Left ventricle myocardium inferior (tissue), 1 donor: ENCODE results near the gene RASAL2. TPM values are rescaled to one million over a fixed set of nuclear protein-coding genes. Genes with fewer than 3 reads are reported as not detected.

Experiments
- DNase-seq: peaks from one replicate; pipeline ENCODE4 v3.0.0-alpha.2; 2020
- H3K27ac ChIP-seq: fragments of 200-600 bp; replicated peaks from 2 replicates; pipeline ENCODE4 v1.8.0; 2021
- H3K27me3 ChIP-seq: fragments of 200-600 bp; 2 replicates; pipeline ENCODE4 v1.8.0; 2021; ENCODE audit warnings: low read depth
- H3K36me3 ChIP-seq: fragments of 200-600 bp; 2 replicates; pipeline ENCODE4 v1.8.0; 2021
- H3K4me1 ChIP-seq: fragments of 200-600 bp; 2 replicates; pipeline ENCODE4 v1.8.0; 2021
- H3K4me3 ChIP-seq: fragments of 200-600 bp; 2 replicates; pipeline ENCODE4 v1.8.0; 2021; ENCODE audit warnings: mild to moderate bottlenecking, moderate library complexity
- H3K9me3 ChIP-seq: fragments of 200-600 bp; replicated peaks from 2 replicates; pipeline ENCODE4 v1.8.0; 2021
- intact Hi-C: fragments of 100-400 bp; cut with micrococcal nuclease; formaldehyde crosslinking; loops from one replicate; pipeline ENCODE4 v1.11.0; 2022
- total RNA-seq: library from RNA; stranded (reverse); fragmentation: NEBNext Ultra II Directional; extraction: Animal tissue kit (Norgen Biotek cat#: 25700); gene quantifications from one replicate; pipeline ENCODE4 v1.2.1, GENCODE V29; 2021
- TF ChIP-seq, protein P1 (sequence below): fragments of 200-600 bp; IDR thresholded peaks from 2 replicates; pipeline ENCODE4 v1.8.0; 2021; ENCODE audit warnings: antibody characterized with exemption, mild to moderate bottlenecking, borderline replicate concordance
- donor health status: DM: no; HTN: yes; CAD: no; lungs with severe emphysema.

The RASAL2 gene
- total RNA-seq, 1 donor from 2014 or later: 28.3 TPM

DNA sequence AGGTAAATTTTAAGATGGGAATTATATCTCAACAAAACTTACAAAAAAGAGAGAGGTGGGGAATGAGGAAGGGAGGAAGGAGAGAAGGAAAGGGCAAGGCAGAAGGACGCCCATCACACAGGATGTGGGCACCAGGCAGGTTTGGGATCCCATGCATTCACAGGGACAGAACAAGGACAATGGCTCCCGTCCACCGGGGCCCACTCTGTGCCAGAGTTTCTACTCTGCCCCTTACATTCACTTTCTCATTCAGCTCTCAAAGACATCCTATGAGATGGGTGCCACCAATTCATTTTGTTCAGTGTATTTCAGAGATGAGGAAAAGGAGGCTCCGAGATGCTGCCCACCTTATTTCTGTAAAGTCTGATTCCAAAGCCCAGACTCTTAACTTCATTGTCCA, 395.5 kb downstream of the RASAL2 start:
- no peak for DNase-seq
- TF ChIP-seq, protein P1, sequence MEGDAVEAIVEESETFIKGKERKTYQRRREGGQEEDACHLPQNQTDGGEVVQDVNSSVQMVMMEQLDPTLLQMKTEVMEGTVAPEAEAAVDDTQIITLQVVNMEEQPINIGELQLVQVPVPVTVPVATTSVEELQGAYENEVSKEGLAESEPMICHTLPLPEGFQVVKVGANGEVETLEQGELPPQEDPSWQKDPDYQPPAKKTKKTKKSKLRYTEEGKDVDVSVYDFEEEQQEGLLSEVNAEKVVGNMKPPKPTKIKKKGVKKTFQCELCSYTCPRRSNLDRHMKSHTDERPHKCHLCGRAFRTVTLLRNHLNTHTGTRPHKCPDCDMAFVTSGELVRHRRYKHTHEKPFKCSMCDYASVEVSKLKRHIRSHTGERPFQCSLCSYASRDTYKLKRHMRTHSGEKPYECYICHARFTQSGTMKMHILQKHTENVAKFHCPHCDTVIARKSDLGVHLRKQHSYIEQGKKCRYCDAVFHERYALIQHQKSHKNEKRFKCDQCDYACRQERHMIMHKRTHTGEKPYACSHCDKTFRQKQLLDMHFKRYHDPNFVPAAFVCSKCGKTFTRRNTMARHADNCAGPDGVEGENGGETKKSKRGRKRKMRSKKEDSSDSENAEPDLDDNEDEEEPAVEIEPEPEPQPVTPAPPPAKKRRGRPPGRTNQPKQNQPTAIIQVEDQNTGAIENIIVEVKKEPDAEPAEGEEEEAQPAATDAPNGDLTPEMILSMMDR: no peak

DNA sequence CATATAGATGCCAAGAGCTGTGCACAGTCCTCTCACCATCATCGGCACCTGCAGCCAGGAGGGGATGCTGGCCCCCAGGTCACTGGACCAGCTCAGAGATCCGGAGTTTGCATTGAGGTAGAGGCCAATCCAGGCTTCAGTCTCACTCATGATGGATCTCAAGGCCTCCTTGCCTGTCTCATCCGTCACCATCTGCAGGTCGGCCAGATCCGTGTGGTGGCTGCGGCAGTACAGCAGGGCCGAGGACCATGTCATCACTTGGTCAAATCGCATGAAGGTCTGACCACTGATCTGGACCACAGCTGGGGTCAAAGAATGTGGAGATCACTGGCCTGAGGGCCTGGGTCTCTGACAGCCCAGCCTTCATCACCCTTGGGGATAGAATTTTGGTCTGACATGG, 396.2 kb downstream of the RASAL2 start:
- Histone ChIP-seq H3K9me3 (no peaks in the 10 kb centered on the region), H3K4me1 (peaks cover 26% of the 10 kb centered on the region), H3K27me3 (peaks cover 10% of the 10 kb centered on the region), H3K36me3 (no peaks in the 10 kb centered on the region), H3K4me3 (no peak overlapping the region), H3K27ac (no peak overlapping the region)
- intact Hi-C loops: no loop called here
- TF ChIP-seq, protein P1: no peak
- no peak for DNase-seq

More for the DNA sequence above, 395.5 kb downstream of the RASAL2 start:
- Histone ChIP-seq H3K36me3 (no peaks in the 10 kb centered on the region), H3K4me1 (peaks cover 24% of the 10 kb centered on the region), H3K4me3 (no peak overlapping the region), H3K27ac (no peak overlapping the region), H3K9me3 (no peaks in the 10 kb centered on the region), H3K27me3 (peaks cover 10% of the 10 kb centered on the region)
- intact Hi-C loops: no loop called here

DNA sequence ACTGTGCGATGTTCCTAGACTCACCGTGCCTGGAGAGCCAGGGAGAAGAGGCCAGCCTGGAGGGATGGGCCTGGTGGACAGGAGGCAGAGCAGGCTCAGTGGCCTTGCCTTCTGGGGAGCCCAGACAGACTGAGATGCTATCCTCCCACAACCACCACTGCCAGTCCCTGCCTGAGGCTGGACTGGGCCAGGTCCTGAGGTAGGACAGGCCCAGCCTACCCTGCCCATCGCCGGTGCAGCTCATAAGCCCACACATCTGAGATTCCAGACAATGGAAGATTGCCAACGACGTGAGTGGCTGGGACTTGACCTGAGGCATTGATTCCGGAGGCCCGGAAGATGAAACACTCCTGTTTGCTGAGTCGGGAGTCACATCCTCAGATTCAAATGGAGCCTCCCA, 397.1 kb downstream of the RASAL2 start:
- intact Hi-C loops: no loop called here
- no peak for DNase-seq
- Histone ChIP-seq H3K27ac (no peak overlapping the region), H3K4me3 (no peak overlapping the region), H3K9me3 (no peaks in the 10 kb centered on the region), H3K4me1 (peaks cover 20% of the 10 kb centered on the region), H3K27me3 (peaks cover 10% of the 10 kb centered on the region), H3K36me3 (no peaks in the 10 kb centered on the region)
- TF ChIP-seq, protein P1: no peak

DNA sequence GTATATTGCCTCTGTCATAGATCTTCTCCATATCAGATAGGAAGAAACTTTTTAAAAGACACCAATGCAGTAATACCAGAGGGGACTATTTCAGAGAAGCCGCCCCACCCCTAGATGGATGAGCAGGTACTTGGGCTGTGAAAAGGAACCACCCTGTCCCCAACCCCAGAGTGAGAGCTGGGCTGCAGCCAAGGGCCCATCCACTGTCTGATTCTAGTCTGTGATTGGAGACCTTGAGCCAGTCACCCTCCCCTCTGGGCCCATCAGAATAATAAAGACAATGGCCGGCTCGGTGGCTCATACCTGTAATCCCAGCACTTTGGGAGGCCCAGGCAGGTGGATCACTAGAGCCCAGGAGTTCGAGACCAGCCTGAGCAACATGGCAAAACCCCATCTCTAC, 397.8 kb downstream of the RASAL2 start:
- Histone ChIP-seq H3K9me3 (no peaks in the 10 kb centered on the region), H3K27ac (no peak overlapping the region), H3K27me3 (peaks cover 10% of the 10 kb centered on the region), H3K4me1 (peaks cover 13% of the 10 kb centered on the region), H3K4me3 (no peak overlapping the region), H3K36me3 (no peaks in the 10 kb centered on the region)
- DNase-seq: no peak
- TF ChIP-seq, protein P1: no peak
- intact Hi-C loops: no loop called here

DNA sequence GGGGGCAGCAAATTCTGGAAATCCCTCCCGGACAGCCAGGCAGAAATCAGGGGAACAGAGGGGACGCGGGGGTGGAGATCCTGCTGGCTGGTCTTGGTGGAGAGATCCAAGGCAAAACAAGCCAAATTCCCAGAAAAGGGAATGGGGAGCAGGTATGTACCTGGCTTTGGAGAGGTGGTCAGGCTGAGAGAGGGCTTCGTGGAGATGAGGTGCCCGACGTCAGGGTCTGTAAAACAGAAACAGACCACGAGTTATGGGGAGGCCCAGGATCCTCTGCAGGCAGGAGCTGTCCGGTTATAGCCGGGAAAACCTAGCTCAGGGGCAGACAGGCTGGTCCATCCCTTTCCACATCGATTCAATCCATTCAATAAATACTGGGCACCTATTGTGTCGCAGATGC, 398.4 kb downstream of the RASAL2 start:
- Histone ChIP-seq H3K4me1 (peaks cover 7% of the 10 kb centered on the region), H3K36me3 (no peaks in the 10 kb centered on the region), H3K27ac (no peak overlapping the region), H3K4me3 (no peak overlapping the region), H3K9me3 (no peaks in the 10 kb centered on the region), H3K27me3 (peaks cover 10% of the 10 kb centered on the region)
- DNase-seq: no peak
- TF ChIP-seq, protein P1: no peak
- intact Hi-C loops: no loop called here
